ENCODE data around the gene TMUB1.
A peak's percentile ranks its signal among the peaks of the same experiment; 100 is the strongest.

TMUB1 gene

GRCh38 chr7:151101621-151102396 lies 18.5 kb upstream of the TMUB1 start:
- no peak for DNase-seq

GRCh38 chr7:151100921-151101320 lies 17.6 kb upstream of the TMUB1 start:
- no peak for DNase-seq

GRCh38 chr7:151099486-151100211 lies 16.4 kb upstream of the TMUB1 start:
- DNase-seq: no peak

GRCh38 chr7:151095828-151096475 lies 12.7 kb upstream of the TMUB1 start:
- DNase-seq: peak in 1 of 5 experiments; percentile 24

- DNase-seq: no peak
These were observed 12.0 kb upstream of the TMUB1 start for GRCh38 chr7:151095123-151095797.

GRCh38 chr7:151094675-151095074 lies 11.4 kb upstream of the TMUB1 start:
- DNase-seq: no peak

- DNase-seq: no peak
These were observed 10.5 kb upstream of the TMUB1 start for GRCh38 chr7:151093748-151094147.

GRCh38 chr7:151091988-151092387 lies 8.7 kb upstream of the TMUB1 start:
- no peak for DNase-seq

- DNase-seq: peak in 1 of 5 experiments; percentile 40
These were observed 8.1 kb upstream of the TMUB1 start for GRCh38 chr7:151091431-151091830.

GRCh38 chr7:151091003-151091402 lies 7.7 kb upstream of the TMUB1 start:
- DNase-seq: no peak

GRCh38 chr7:151089893-151090730 lies 6.8 kb upstream of the TMUB1 start:
- DNase-seq: no peak

GRCh38 chr7:151088856-151089699 lies 5.8 kb upstream of the TMUB1 start:
- DNase-seq: no peak

- DNase-seq: no peak
These were observed 4.9 kb upstream of the TMUB1 start for GRCh38 chr7:151088019-151088855.

- peak in 3 of 5 experiments; percentile 26 to 54 (median 27) for DNase-seq
These were observed 4.1 kb upstream of the TMUB1 start for GRCh38 chr7:151087245-151088018.

- peak in 2 of 5 experiments; percentile 14 to 55 for DNase-seq
These were observed 3.5 kb upstream of the TMUB1 start for GRCh38 chr7:151086802-151087244.

GRCh38 chr7:151085691-151086620 lies 2.7 kb upstream of the TMUB1 start, which contains the start of gene AGAP3:
Gene AGAP3, plus strand, starts transcription at chr7:151086475. Its CDS starts 267 bp downstream, at chr7:151086742.
- DNase-seq: peak; percentile 37 to 74 (median 43)

- no peak for DNase-seq
These were observed 2.0 kb upstream of the TMUB1 start for GRCh38 chr7:151085329-151085690.

GRCh38 chr7:151083824-151084160 lies 499 bp upstream of the TMUB1 start:
- DNase-seq: no peak

Data from T-helper 2 cell (primary cell).